NAMALWA (cell line): ENCODE results near the gene SPATA16.
"Not testable (repeated sequence)": the region's sequence is repeated elsewhere in the genome, so short reads cannot be mapped to it uniquely, and the experiment has no call there.

Source experiments
- DNase-seq: peaks from one replicate; pipeline ENCODE4 v3.0.0-alpha.2; 2015; ENCODE audit warnings: low spot score

Gene SPATA16

GRCh38 chr3:172877011-172877410 lies 264.0 kb downstream of the SPATA16 start:
- DNase-seq: no peak

- DNase-seq: no peak
These were observed 264.7 kb downstream of the SPATA16 start for GRCh38 chr3:172876297-172876696.

GRCh38 chr3:172875039-172875438 lies 266.0 kb downstream of the SPATA16 start:
- DNase-seq: no peak

- no peak for DNase-seq
These were observed 271.1 kb downstream of the SPATA16 start for GRCh38 chr3:172869784-172870518.

- DNase-seq: no peak
These were observed 271.7 kb downstream of the SPATA16 start for GRCh38 chr3:172869368-172869771.

- no peak for DNase-seq
These were observed 272.3 kb downstream of the SPATA16 start for GRCh38 chr3:172868582-172869200.

- DNase-seq: not testable (repeated sequence)
These were observed 274.2 kb downstream of the SPATA16 start for GRCh38 chr3:172866726-172867350.

- no peak for DNase-seq
These were observed 282.0 kb downstream of the SPATA16 start for GRCh38 chr3:172859041-172859440.

GRCh38 chr3:172856795-172857742 lies 284.0 kb downstream of the SPATA16 start:
- no peak for DNase-seq

- no peak for DNase-seq
These were observed 286.0 kb downstream of the SPATA16 start for GRCh38 chr3:172855037-172855436.

GRCh38 chr3:172853921-172854666 lies 286.9 kb downstream of the SPATA16 start:
- DNase-seq: no peak

- DNase-seq: no peak
These were observed 288.0 kb downstream of the SPATA16 start for GRCh38 chr3:172853005-172853404.

GRCh38 chr3:172848910-172849309 lies 292.1 kb downstream of the SPATA16 start:
- no peak for DNase-seq

GRCh38 chr3:172847292-172847691 lies 293.7 kb downstream of the SPATA16 start:
- DNase-seq: no peak

- no peak for DNase-seq
These were observed 294.3 kb downstream of the SPATA16 start for GRCh38 chr3:172846706-172847105.

GRCh38 chr3:172846103-172846561 lies 294.9 kb downstream of the SPATA16 start:
- peak; percentile 22 for DNase-seq

GRCh38 chr3:172844428-172844827 lies 296.6 kb downstream of the SPATA16 start:
- no peak for DNase-seq

- no peak for DNase-seq
These were observed 300.1 kb downstream of the SPATA16 start for GRCh38 chr3:172840913-172841312.

- no peak for DNase-seq
These were observed 300.6 kb downstream of the SPATA16 start for GRCh38 chr3:172840463-172840862.

GRCh38 chr3:172839679-172840078 lies 301.4 kb downstream of the SPATA16 start:
- no peak for DNase-seq
